Duodenal mucosa (tissue), 2 donors: ENCODE results near the gene HGF.

Experiments used
- H3K27ac ChIP-seq: one replicate; pipeline ENCODE4 v1.7.0; 2013; ENCODE audit warnings: low read depth, low read length
- H3K27me3 ChIP-seq, 2 donors: one replicate each; pipeline ENCODE4 v1.7.0; 2013; ENCODE audit warnings: low read length in 2 of 2, control low read depth in 1 of 2; ENCODE audit not compliant: insufficient read depth in 2 of 2, control insufficient read depth in 1 of 2
- H3K36me3 ChIP-seq, 2 donors: one replicate each; pipeline ENCODE4 v1.7.0; 2013; ENCODE audit warnings: low read length in 2 of 2, control low read depth in 1 of 2; ENCODE audit not compliant: insufficient read depth in 2 of 2, control insufficient read depth in 1 of 2
- H3K4me1 ChIP-seq, 2 donors: one replicate each; pipeline ENCODE4 v1.7.0; 2013; ENCODE audit warnings: low read length in 2 of 2, control low read depth in 1 of 2; ENCODE audit not compliant: insufficient read depth in 2 of 2, control insufficient read depth in 1 of 2
- H3K4me3 ChIP-seq, 2 donors: one replicate each; pipeline ENCODE4 v1.7.0; 2013; ENCODE audit warnings: low read length in 2 of 2, low read depth in 1 of 2
- H3K9ac ChIP-seq, 2 donors: one replicate each; pipeline ENCODE4 v1.7.0; 2013; ENCODE audit warnings: low read length in 2 of 2, low read depth in 1 of 2
- H3K9me3 ChIP-seq, 2 donors: one replicate each; pipeline ENCODE4 v1.7.0; 2013; ENCODE audit warnings: low read length in 2 of 2, control low read depth in 1 of 2; ENCODE audit not compliant: control insufficient read depth in 1 of 2

Gene HGF

DNA sequence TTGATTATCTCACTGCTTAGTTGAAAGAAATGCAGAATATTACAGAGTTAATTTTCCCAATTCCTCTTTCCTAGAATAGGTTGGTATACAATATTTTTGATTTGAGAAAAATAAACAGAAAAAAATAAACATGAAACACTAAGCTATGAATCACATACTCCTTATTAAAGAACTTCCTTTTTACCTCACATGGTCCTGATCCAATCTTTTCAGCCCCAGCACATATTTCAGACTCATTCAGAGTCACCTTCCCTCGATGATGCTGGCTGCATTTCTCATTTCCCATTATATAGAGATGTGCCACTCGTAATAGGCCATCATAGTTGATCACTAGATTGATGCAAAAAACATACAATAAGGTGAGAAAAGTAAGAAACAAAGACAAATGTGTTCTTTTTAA, 64.6 kb downstream of the HGF start:
- Histone ChIP-seq H3K4me1 (no peaks in the 10 kb centered on the region), H3K36me3 (no peaks in the 10 kb centered on the region), H3K27ac (no peak overlapping the region), H3K9me3 (no peaks in the 10 kb centered on the region), H3K27me3 (no peaks in the 10 kb centered on the region), H3K9ac (no peak overlapping the region), H3K4me3 (no peak overlapping the region)

DNA sequence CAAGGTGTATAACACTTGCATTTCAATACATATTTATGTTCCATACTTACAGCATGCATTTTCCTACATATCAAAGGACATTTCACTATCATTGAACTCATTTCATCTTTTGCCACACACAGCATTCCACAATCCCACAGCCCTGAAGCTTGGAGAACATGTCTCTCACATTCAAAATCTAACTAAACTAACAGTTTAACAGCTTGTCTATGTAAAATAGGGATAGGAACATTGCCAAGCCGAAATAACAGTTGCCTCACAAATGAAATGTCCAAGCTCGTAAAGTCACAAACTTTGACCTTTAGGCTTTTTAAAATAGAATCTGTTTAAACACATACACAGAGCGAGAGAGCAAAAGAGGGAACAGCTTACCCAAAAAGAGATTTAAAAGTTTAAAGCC, 65.3 kb downstream of the HGF start:
- Histone ChIP-seq H3K27me3 (no peaks in the 10 kb centered on the region), H3K9ac (no peak overlapping the region), H3K4me1 (no peaks in the 10 kb centered on the region), H3K9me3 (no peaks in the 10 kb centered on the region), H3K4me3 (no peak overlapping the region), H3K27ac (no peak overlapping the region), H3K36me3 (no peaks in the 10 kb centered on the region)

DNA sequence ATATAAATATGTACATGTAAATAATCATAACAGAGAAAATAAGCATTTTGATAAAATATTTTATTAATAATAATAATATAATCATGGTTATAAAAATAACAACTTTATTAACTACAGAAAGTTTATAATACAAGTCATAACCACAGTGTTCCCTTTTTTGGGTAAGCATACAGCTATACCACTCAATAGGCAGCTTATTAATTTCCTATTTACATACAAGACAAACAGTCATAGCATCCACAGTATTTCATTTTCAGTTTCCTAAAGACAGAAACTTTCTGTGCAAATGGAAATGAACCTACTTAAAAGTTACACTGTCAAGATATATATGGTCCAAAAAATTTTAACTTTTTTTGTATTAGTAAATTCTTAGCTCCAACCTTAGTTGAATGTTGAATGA, 70.9 kb downstream of the HGF start:
- no peak overlapping the region for H3K27ac ChIP-seq
- H3K4me3 ChIP-seq, result no peak overlapping the region
- H3K4me1 ChIP-seq, result no peaks in the 10 kb centered on the region
- no peaks in the 10 kb centered on the region for H3K9me3 ChIP-seq
- no peaks in the 10 kb centered on the region for H3K36me3 ChIP-seq
- H3K27me3 ChIP-seq, result no peaks in the 10 kb centered on the region
- no peak overlapping the region for H3K9ac ChIP-seq

DNA sequence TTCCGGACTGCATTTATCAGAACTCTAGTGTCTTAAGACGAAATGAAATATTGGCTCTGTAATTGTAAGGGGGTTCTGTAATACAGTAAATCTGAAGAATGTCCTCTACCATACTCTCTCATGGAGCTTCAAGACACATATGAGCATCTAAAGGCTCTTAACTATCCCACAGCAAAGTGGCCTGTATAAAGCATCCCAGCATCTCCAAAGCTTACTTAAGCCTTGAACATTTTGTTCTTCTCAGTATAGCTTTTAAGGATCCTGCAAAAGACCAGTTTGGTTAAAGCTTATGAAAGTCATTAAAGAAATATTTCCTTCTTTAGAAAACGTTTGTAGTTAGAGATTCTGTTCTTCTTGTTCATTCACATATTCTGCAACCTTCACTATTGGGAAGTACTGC, 75.1 kb downstream of the HGF start:
- Histone ChIP-seq H3K4me1 (no peaks in the 10 kb centered on the region), H3K27me3 (no peaks in the 10 kb centered on the region), H3K27ac (no peak overlapping the region), H3K36me3 (no peaks in the 10 kb centered on the region), H3K9me3 (no peaks in the 10 kb centered on the region), H3K9ac (no peak overlapping the region), H3K4me3 (no peak overlapping the region)

DNA sequence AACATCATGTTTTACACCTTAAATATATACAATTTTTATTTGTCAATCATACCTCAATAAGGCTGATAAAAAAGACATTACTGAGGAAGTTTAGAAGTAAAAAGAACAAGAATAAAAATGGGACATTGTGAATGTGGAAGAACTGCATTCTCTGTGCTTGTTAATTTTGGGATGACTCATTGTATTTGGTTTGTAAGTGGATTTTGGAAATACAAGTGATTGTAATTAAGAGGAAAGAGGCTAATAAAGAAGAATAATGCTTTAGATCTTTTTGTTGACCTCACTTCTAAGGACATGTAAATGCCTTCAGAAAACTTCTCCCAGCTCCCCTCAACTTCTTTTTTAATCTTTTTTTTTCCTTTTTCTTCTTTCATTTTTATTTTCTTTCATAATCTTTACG, 76.0 kb downstream of the HGF start:
- Histone ChIP-seq H3K4me1 (no peaks in the 10 kb centered on the region), H3K27ac (no peak overlapping the region), H3K9ac (no peak overlapping the region), H3K9me3 (no peaks in the 10 kb centered on the region), H3K36me3 (no peaks in the 10 kb centered on the region), H3K4me3 (no peak overlapping the region), H3K27me3 (no peaks in the 10 kb centered on the region)

DNA sequence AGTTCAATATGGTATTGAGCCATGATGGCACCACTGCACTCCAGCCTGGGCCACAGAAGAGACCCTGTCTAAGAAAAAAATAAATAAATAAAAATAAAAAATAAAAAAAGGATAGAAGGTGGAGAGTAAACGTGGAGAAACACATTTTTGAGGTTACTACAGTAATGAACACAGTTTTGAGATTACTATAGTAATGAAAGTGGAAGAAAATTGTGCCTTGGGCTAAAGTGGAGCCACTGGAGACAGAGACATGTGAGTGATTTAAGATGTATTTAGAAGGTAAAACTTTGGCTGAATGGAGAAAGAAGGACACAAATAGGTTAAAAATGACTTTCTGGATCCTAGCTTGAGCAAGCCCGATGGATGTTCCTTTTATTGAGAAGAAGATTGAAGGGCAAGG, 76.8 kb downstream of the HGF start:
- H3K4me1 ChIP-seq, result no peaks in the 10 kb centered on the region
- no peaks in the 10 kb centered on the region for H3K9me3 ChIP-seq
- H3K9ac ChIP-seq, result no peak overlapping the region
- no peaks in the 10 kb centered on the region for H3K27me3 ChIP-seq
- no peaks in the 10 kb centered on the region for H3K36me3 ChIP-seq
- H3K4me3 ChIP-seq, result no peak overlapping the region
- no peak overlapping the region for H3K27ac ChIP-seq

DNA sequence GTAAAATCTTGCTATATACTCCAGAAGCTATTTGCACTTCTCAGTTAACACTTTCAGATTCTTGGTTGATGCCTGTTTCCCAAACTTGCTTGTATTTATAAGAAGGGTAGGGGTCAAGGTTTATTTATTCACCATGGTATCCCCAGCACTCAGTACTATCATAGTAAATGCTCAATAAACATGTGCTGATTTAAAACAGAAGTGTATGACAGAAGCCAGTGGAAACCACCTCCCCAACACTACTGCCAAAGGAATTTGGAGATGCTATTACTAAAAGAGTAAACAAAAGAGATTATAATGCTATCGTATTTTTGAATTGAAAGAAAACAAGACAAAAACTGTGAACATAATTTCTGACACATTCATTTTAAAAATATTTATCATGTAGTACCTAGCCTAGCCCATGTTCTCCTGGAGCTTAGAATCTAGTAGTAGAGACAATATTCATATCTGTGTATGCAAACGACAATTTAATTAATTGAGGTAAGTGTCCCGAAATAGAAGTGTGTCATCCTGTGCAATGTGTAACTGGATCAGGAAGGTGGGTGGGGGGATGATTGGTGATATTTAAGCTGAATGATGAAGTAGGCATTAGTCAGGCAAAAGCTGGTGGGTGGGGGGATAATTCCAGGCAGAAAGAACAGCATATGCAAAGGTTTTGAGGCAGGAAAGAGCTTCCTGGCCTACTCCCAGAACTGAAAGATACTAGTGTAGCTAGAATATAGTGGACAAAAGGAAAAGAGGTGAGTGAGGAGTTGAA, 77.5 kb downstream of the HGF start:
- Histone ChIP-seq H3K4me1 (no peaks in the 10 kb centered on the region), H3K27ac (no peak overlapping the region), H3K36me3 (no peaks in the 10 kb centered on the region), H3K27me3 (no peaks in the 10 kb centered on the region), H3K9me3 (no peaks in the 10 kb centered on the region), H3K9ac (no peak overlapping the region), H3K4me3 (no peak overlapping the region)

DNA sequence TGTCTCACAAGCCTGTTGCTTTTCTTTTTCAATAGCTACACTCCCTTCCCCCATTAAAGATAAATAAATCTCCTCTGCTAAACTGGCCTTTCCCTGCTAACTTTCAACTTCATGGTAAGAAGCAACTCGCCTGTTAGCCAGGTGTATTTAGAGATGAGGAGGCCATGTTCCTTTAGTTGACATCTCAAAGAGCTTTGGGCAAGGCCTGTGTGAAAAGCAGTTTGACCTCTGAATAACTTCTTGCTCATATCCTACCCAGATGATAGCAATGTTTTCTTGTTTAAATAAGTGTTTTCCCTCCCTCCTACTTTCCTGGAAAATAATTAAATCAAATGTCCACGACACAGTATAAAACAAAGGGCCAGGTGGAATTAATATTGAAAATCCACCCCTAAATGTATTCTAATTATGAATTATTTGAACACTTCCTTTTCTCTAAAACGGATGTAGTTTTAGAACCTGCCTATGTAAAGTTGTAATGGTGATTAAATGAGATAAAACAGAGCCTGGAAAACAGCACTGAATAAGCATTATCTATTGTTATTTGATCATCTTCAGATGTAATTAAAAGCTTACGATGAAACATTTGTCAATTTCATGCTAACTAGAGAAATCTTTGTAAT, 78.5 kb downstream of the HGF start:
- Histone ChIP-seq H3K27me3 (no peaks in the 10 kb centered on the region), H3K36me3 (no peaks in the 10 kb centered on the region), H3K4me1 (no peaks in the 10 kb centered on the region), H3K27ac (no peak overlapping the region), H3K9ac (no peak overlapping the region), H3K9me3 (no peaks in the 10 kb centered on the region), H3K4me3 (no peak overlapping the region)

DNA sequence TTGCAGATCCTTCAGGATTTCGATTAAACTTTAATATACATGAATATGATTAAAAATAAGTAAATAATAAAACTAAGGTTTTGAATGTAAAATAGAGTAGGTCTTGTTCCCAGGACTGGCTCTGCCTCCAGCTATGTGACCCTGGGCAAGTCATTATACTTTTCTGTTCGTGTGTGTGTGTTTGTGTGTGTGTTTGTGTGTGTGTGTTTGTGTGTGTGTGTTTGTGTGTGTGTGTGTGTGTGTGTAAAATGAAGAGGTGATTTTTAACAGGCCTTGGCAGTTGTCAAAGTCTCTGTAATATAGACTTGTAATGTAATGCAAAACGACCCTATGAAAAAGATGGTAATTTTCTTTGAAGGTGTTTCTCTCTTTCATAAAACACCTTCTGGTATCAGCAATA, 79.2 kb downstream of the HGF start:
- Histone ChIP-seq H3K4me3 (no peak overlapping the region), H3K36me3 (no peaks in the 10 kb centered on the region), H3K4me1 (no peaks in the 10 kb centered on the region), H3K9ac (no peak overlapping the region), H3K27ac (no peak overlapping the region), H3K27me3 (no peaks in the 10 kb centered on the region), H3K9me3 (no peaks in the 10 kb centered on the region)

DNA sequence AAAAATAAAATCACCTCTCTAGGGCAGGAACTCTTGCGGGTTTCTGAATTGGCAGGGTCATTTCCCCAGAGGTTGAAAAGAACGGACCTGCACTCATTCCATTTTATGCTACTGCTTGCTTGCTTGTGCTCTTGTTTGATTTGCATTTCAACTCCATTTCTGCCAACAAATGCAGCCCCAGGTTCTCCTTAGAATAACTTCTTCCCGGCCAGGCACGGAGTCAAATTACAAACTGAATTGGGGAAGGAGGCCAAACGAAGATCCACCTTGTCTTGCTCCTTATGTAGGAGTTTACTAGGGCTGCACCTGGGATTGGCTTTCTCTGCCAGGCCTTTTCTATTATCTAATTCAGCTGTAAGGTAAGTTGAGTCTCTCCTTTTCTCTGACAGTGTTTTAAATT, 79.6 kb downstream of the HGF start:
- H3K36me3 ChIP-seq, result no peaks in the 10 kb centered on the region
- no peaks in the 10 kb centered on the region for H3K9me3 ChIP-seq
- no peaks in the 10 kb centered on the region for H3K27me3 ChIP-seq
- H3K27ac ChIP-seq, result no peak overlapping the region
- no peak overlapping the region for H3K9ac ChIP-seq
- no peak overlapping the region for H3K4me3 ChIP-seq
- H3K4me1 ChIP-seq, result no peaks in the 10 kb centered on the region
